Measurements from ENCODE around the gene CRYGB.
"Not testable (repeated sequence)": the region's sequence is repeated elsewhere in the genome, so short reads cannot be mapped to it uniquely, and the experiment has no call there.

Gene CRYGB

GRCh38 chr2:208150956-208151355, 5.0 kb upstream of the CRYGB start:
- DNase-seq (ENCODE audit: low read depth in 3 of 3, low spot score in 1 of 3), result no peak

GRCh38 chr2:208150094-208150493, 4.1 kb upstream of the CRYGB start:
- DNase-seq (ENCODE audit: low read depth in 3 of 3, low spot score in 1 of 3), result no peak

GRCh38 chr2:208148803-208149202, 2.8 kb upstream of the CRYGB start:
- DNase-seq (ENCODE audit: low read depth in 3 of 3, low spot score in 1 of 3), result no peak

- no peak for DNase-seq (ENCODE audit: low read depth in 3 of 3, low spot score in 1 of 3)
Measured at GRCh38 chr2:208147759-208148158, 1.8 kb upstream of the CRYGB start.

- DNase-seq (ENCODE audit: low read depth in 3 of 3, low spot score in 1 of 3), result no peak
Measured at GRCh38 chr2:208147008-208147407, 1.1 kb upstream of the CRYGB start.

GRCh38 chr2:208142925-208143799, 2.8 kb downstream of the CRYGB start:
- DNase-seq (ENCODE audit: low read depth in 3 of 3, low spot score in 1 of 3), result no peak

GRCh38 chr2:208142240-208142924, 3.6 kb downstream of the CRYGB start:
- DNase-seq (ENCODE audit: low read depth in 3 of 3, low spot score in 1 of 3), result no peak

- DNase-seq (ENCODE audit: low read depth in 3 of 3, low spot score in 1 of 3), result no peak
Measured at GRCh38 chr2:208139447-208139846, 6.5 kb downstream of the CRYGB start.

GRCh38 chr2:208138334-208138733, 7.6 kb downstream of the CRYGB start:
- not testable (repeated sequence) for DNase-seq (ENCODE audit: low read depth in 3 of 3, low spot score in 1 of 3)

- no peak for DNase-seq (ENCODE audit: low read depth in 3 of 3, low spot score in 1 of 3)
Measured at GRCh38 chr2:208136716-208137094, 9.3 kb downstream of the CRYGB start.

GRCh38 chr2:208135794-208136715, 9.9 kb downstream of the CRYGB start:
- DNase-seq (ENCODE audit: low read depth in 3 of 3, low spot score in 1 of 3), result no peak

GRCh38 chr2:208134928-208135586, 10.9 kb downstream of the CRYGB start:
- no peak for DNase-seq (ENCODE audit: low read depth in 3 of 3, low spot score in 1 of 3)

- DNase-seq (ENCODE audit: low read depth in 3 of 3, low spot score in 1 of 3), result no peak
Measured at GRCh38 chr2:208130712-208131110, 15.2 kb downstream of the CRYGB start.

GRCh38 chr2:208129744-208130711, 15.9 kb downstream of the CRYGB start, which contains the start of gene CRYGC:
CRYGC (minus strand) TSS chr2:208129828; CDS start chr2:208129792, 36 bp downstream.
- no peak for DNase-seq (ENCODE audit: low read depth in 3 of 3, low spot score in 1 of 3)

- DNase-seq (ENCODE audit: low read depth in 3 of 3, low spot score in 1 of 3), result no peak
Measured at GRCh38 chr2:208128136-208128535, 17.8 kb downstream of the CRYGB start.

GRCh38 chr2:208127090-208127489, 18.9 kb downstream of the CRYGB start:
- no peak for DNase-seq (ENCODE audit: low read depth in 3 of 3, low spot score in 1 of 3)

- no peak for DNase-seq (ENCODE audit: low read depth in 3 of 3, low spot score in 1 of 3)
Measured at GRCh38 chr2:208125251-208125650, 20.7 kb downstream of the CRYGB start.

GRCh38 chr2:208124013-208124715, 21.8 kb downstream of the CRYGB start, which contains the start of gene CRYGD:
CRYGD (minus strand) TSS chr2:208124524; CDS start chr2:208124473, 51 bp downstream.
- not testable (repeated sequence) for DNase-seq (ENCODE audit: low read depth in 3 of 3, low spot score in 1 of 3)

GRCh38 chr2:208122248-208122647, 23.7 kb downstream of the CRYGB start:
- no peak for DNase-seq (ENCODE audit: low read depth in 3 of 3, low spot score in 1 of 3)

All from stimulated activated CD4-positive, alpha-beta T cell treated with anti-CD3 and anti-CD28 coated beads, TNF-alpha, amount 100 ng/mL, for 1 hour (primary cell).